Femur (tissue), 1 donor: ENCODE data around the gene ADAM12.

Experiments used
- DNase-seq: peaks from one replicate; pipeline ENCODE4 v3.0.0-alpha.2; 2017

Gene ADAM12

GRCh38 chr10:126312167-126312566 is 76.1 kb downstream of the ADAM12 start:
- DNase-seq: no peak

- DNase-seq: no peak
Measured at GRCh38 chr10:126309228-126309883, 78.9 kb downstream of the ADAM12 start.

- DNase-seq: no peak
Measured at GRCh38 chr10:126302826-126303665, 85.2 kb downstream of the ADAM12 start.

GRCh38 chr10:126302476-126302756 is 85.9 kb downstream of the ADAM12 start:
- no peak for DNase-seq

- no peak for DNase-seq
Measured at GRCh38 chr10:126301701-126302475, 86.4 kb downstream of the ADAM12 start.

DNA sequence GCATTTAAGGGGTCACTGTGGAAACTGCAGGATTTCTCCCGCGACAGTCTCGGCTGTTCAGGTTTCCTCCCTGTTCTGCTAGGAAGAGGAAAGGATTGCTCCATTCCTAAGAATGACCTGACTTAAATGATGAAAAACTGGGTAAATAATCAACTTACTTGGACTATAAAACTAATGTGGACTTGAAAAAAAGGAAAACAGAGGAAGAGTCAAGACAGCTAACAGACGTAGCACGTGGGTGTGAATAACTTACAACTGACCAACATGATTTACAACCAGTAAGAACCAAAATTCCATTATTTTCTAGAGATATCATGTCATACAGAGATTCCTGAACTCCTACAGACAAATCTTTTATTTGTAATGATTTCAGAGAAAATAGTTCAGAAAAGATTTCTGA is 93.8 kb downstream of the ADAM12 start:
- DNase-seq: no peak

DNA sequence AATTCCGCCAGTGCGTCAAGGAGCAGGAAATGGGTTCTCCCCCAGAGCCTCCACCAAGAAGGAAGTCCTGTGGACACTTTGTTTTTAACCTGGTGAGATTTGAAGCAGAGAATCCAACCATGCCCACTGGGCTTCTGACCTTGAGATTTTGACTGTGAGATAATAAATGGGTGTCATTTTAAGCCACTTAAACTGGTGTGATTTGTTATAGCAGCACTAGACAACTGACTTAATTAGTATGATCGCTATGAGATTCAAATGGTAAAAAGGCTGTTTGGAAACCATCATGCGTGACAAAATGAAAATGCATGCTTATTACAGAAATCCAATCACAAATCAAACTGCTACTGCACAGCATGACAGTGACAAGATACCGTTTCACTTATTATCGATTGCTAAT is 98.0 kb downstream of the ADAM12 start:
- no peak for DNase-seq

DNA sequence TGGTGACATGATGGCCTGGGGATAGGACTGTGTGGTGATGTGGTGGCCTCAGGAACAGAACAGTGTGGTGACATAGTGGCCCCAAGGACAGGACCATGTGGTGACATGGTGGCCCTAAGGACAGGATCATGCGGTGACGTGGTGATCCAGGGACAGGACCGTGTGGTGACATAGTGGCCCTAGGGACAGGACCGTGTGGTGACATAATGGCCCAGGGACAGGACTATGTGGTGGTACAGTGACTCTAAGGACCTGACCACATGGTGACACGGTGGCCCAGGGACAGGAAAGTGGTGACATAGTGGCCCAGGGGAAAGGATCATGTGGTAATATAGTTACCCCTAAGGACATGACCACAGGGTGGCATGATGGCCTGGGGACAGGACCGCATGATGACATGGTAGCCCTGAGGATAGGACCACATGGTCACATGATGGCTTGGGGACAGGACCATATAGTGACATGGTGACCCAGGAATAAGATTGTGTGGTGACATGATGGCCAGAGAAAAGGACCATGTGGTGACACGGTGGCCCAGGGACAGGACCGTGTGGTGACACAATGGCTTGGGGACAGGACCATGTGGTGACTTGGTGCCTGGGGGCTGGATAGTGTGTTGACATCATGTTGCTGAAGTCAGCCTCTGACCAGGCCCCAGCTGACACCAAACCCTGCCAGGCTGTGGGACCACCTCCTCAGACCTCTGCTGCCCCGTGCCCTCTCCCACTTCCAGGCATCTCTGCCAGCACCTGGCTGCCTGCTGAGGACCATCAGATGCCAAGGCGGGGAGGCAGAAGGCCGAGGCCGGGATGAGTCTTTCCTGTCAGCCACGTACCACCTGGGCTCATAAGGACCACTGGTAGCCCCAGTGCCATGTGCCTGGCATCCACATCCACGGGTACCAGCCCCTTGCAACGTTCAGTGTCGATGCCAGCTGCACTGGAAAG is 99.5 kb downstream of the ADAM12 start:
- DNase-seq: no peak

DNA sequence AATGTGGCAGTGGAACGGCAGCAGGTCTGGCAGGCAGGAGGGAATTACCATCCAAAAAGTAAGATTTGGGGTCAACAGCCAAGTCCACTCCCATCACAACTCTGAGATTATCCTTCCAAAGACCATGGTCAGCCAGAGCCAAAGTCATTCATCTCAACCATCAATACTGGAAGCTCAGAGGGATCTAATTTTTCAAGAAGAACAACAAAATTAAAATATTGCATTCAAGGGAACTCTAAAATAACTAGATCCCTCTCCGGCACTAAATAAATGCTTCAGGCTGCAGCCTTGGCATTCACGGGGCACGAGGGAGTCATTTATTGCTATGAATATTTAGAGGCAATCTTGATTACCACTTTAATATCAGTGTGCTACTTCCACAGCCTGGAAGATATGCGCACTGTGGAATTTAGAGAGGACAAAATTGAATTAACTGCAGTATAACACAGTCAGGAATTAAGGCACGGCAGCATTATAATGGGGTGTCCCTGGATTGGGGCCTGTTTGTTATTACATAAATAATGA is 102.0 kb downstream of the ADAM12 start:
- peak; percentile 36 for DNase-seq

DNA sequence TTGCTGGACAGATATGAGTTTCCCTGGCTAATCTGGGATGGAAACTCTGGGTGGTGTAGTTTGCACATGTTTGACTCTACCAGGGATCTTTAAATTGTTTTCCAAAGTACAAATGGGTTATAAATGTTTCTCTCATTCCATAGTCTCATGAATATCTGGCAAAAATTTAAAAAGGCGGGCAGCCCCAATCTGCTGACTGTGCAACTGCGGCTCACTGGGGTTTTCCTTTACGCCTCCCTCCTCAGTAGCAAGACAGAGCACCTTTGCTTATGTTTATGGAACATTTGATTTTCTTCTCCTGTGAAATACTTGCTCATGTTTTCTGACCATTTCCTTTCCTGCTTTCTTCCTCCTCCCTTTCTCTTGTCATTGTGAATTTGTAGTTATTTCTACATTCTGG is 105.0 kb downstream of the ADAM12 start:
- no peak for DNase-seq

DNA sequence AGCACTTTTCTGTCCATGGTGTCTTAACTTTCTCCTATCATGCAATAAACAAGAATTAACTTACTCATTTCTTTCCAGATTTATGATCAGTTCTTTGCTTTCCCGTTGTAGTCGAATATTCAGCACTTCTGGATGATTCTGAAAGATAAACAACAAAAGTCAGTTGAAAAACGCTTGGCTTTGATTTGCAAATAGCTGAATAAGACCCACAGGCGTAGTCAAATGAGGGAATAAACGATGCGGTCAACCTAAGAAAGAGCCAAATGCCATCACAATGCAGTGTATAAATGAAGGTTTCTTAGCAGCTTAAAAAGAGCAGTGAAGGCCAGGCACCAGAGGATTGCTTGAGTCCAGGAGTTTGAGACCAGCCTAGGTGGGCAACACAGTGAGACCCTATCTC is 109.4 kb downstream of the ADAM12 start:
- no peak for DNase-seq

- DNase-seq: no peak
Measured at GRCh38 chr10:126277181-126277580, 111.1 kb downstream of the ADAM12 start.

DNA sequence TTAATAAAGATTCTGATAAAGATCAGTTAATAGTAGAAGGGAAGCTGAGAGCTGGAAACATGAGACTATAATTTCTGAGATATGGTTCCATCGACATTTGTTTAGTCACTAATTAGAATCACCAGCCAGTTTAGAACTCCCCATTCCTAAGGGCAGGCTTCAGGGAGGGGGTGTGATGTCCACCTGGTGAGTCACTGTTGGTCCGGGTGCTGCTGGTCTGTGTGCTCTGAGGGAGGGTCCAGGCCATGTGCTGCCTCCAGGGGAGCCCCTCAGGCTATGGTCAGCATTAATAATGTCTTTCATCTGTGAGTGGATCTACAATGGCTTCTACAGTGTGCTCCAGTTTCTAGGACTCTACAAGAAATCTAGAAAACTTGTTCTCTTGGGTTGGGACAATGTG is 115.8 kb downstream of the ADAM12 start:
- DNase-seq: no peak

- DNase-seq: no peak
Measured at GRCh38 chr10:126270111-126270510, 118.2 kb downstream of the ADAM12 start.

DNA sequence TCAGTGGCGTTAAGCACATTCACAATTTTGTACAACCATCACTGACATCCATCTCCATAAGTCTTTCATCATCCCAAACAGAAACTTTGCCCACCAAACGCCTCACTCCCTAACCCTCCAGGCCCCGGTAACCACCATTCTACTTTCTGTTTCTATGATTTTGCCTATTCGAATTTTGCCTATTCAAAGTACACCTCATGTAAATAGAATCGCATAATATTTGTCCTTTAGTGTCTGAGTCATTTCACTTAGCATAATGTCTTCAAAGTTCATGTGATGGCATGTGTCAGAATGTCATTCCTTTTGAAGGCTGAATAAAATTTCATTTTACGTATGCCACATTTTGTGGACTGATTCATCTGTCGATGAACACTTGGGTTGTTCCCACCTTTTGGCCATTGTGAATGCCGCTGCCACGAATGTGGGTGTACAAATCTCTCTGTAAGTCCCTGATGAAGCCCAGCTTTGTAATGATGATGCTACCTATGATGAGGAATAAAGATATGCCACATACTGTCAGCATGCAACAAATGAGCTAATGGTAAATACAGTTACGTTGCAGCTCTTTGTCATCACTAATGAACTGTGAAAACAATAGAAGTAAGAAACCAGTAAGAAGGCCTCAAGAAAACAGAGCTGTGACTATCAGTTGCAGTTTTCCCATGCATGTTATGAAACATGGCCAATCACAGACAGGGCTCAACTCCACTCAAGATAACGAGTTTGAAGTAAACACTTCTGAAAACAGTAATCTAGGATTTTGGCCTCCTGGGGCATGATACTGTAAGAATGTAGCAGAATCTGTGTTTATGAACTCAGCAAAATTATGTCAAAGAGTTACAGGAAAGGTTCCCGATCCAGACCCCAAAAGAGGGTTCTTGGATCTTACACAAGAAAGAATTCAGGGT is 120.0 kb downstream of the ADAM12 start:
- no peak for DNase-seq

DNA sequence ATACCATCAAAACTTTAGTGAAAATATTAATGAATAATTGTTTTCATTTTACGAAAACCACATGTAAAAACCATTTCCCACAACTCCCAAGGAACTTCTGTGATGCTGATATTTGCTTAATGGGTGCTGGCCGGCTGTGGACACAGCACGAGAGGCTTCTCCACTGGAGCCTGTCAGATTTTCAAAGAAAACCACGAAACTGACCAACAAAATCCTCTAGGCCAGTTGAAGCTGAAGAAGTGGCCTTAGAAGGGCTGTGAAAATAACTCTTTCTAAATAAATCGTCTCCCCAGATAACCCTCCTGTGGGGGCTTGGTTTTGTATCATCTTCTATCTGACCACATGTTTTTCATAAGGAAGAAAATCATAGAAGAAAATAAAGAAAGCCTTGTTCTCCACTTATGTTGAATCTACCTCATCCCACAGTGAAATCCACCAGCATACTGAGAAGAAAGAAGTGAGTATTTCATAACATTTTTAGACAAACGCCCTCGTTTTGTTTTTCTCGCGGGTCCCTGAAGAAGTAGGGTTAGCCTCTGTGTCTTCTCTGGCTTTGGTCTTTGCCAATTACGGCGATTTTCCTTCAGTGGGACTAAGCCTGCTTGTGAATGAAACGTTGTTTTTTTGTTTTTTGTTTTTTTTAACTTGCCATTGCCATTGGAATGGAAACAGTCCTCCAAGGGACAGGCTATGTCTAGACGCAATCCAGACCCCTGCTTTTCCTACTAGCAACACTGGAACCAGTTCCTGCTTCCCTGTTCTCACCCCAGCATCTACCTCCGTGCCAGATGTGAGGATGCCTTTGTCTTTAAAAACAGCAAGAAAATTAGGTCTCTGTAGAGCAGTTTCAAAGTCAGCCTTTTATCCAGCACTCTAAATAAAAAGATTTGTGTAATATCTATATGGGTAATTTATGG is 123.9 kb downstream of the ADAM12 start:
- DNase-seq: no peak

GRCh38 chr10:126263006-126263676 is 125.1 kb downstream of the ADAM12 start:
- no peak for DNase-seq

GRCh38 chr10:126262233-126262838 is 125.9 kb downstream of the ADAM12 start:
- no peak for DNase-seq
